Neural cell (in vitro differentiated cells): ENCODE results near the gene AEBP1. TPM values are rescaled to one million over a fixed set of nuclear protein-coding genes. Genes with fewer than 3 reads are reported as not detected.

Experiments used
- H2AFZ ChIP-seq: fragments of 200-600, 300-800 bp; sonication (generic), shearing (Covaris generic); 2 replicates; pipeline ENCODE4 v1.6.0; 2014; ENCODE audit warnings: low read depth, mild to moderate bottlenecking, antibody characterized with exemption, low read length, moderate library complexity
- H3F3A ChIP-seq: fragments of 200-600 bp; shearing (Covaris generic); 2 replicates; pipeline ENCODE4 v1.6.1; 2016; ENCODE audit warnings: mild to moderate bottlenecking, moderate library complexity, mixed read lengths, antibody characterized with exemption, low read length; ENCODE audit not compliant: insufficient read depth, poor library complexity, severe bottlenecking
- H3K27ac ChIP-seq: fragments of 200-600, 300-800 bp; sonication (generic), shearing (Covaris generic); 2 replicates; pipeline ENCODE4 v1.5.1; 2014; ENCODE audit warnings: mild to moderate bottlenecking, low read length, moderate library complexity
- H3K27me3 ChIP-seq: fragments of 300-800, 200-600 bp; sonication (generic), shearing (Covaris generic); 2 replicates; pipeline ENCODE4 v1.6.0; 2014; ENCODE audit warnings: mild to moderate bottlenecking, low read depth, low read length, moderate library complexity; ENCODE audit not compliant: insufficient read depth
- H3K36me3 ChIP-seq: fragments of 300-800, 200-600 bp; sonication (generic), shearing (Covaris generic); 2 replicates; pipeline ENCODE4 v1.5.1; 2014; ENCODE audit warnings: mild to moderate bottlenecking, antibody characterized with exemption, low read length, moderate library complexity; ENCODE audit not compliant: insufficient read depth
- H3K4me2 ChIP-seq: fragments of 300-800, 200-600 bp; sonication (generic), shearing (Covaris generic); 2 replicates; pipeline ENCODE4 v1.6.0; 2014; ENCODE audit warnings: mild to moderate bottlenecking, low read length
- H3K4me3 ChIP-seq: fragments of 300-800, 200-600 bp; sonication (generic), shearing (Covaris generic); 2 replicates; pipeline ENCODE4 v1.5.1; 2014; ENCODE audit warnings: mild to moderate bottlenecking, low read length, moderate library complexity
- H3K79me2 ChIP-seq: fragments of 200-600 bp; shearing (Covaris generic); replicated peaks from 2 replicates; pipeline ENCODE4 v1.6.0; 2014; ENCODE audit warnings: mild to moderate bottlenecking, low read length, moderate library complexity; ENCODE audit not compliant: insufficient read depth
- H3K9ac ChIP-seq: fragments of 300-800, 200-600 bp; sonication (generic), shearing (Covaris generic); 2 replicates; pipeline ENCODE4 v1.6.1; 2016; ENCODE audit warnings: mild to moderate bottlenecking, low read length, mixed read lengths
- H3K9me2 ChIP-seq: fragments of 200-600 bp; shearing (Covaris generic); 2 replicates; pipeline ENCODE4 v1.6.1; 2016; ENCODE audit warnings: mild to moderate bottlenecking, low read length, mixed read lengths; ENCODE audit not compliant: insufficient read depth
- H3K9me3 ChIP-seq: fragments of 200-600, 300-800 bp; sonication (generic), shearing (Covaris generic); 2 replicates; pipeline ENCODE4 v1.6.1; 2016; ENCODE audit warnings: mild to moderate bottlenecking, mixed run types, low read length, moderate library complexity, mixed read lengths
- H4K20me1 ChIP-seq: fragments of 200-600 bp; shearing (Covaris generic); 2 replicates; pipeline ENCODE4 v1.6.1; 2016; ENCODE audit warnings: mild to moderate bottlenecking, mixed run types; ENCODE audit not compliant: insufficient read depth
- EP300 ChIP-seq: fragments of 450-650 bp; conservative IDR thresholded peaks from 2 replicates; pipeline ENCODE4 v1.6.1; 2014; ENCODE audit warnings: antibody characterized with exemption, mild to moderate bottlenecking, moderate library complexity; ENCODE audit not compliant: poor library complexity, severe bottlenecking
- EZH2 ChIP-seq: fragments of 200-600, 300-800 bp; shearing (Covaris generic), sonication (generic); IDR thresholded peaks from 2 replicates; pipeline ENCODE4 v1.6.1; 2014; ENCODE audit warnings: antibody characterized with exemption, low read length, borderline replicate concordance, mild to moderate bottlenecking; ENCODE audit not compliant: insufficient read depth, poor library complexity, severe bottlenecking
- MXI1 ChIP-seq: fragments of 450-650 bp; conservative IDR thresholded peaks from 2 replicates; pipeline ENCODE4 v1.6.1; 2014; ENCODE audit warnings: antibody characterized with exemption, mild to moderate bottlenecking; ENCODE audit not compliant: poor library complexity, severe bottlenecking
- POLR2AphosphoS5 ChIP-seq: IDR thresholded peaks from 2 replicates; pipeline ENCODE4 v1.6.1; 2012
- RAD21 ChIP-seq: fragments of 450-650 bp; conservative IDR thresholded peaks from 2 replicates; pipeline ENCODE4 v1.6.1; 2014; ENCODE audit warnings: antibody characterized with exemption, mild to moderate bottlenecking, moderate library complexity
- SMC3 ChIP-seq: fragments of 450-650 bp; conservative IDR thresholded peaks from 2 replicates; pipeline ENCODE4 v1.6.1; 2014; ENCODE audit warnings: antibody characterized with exemption, mild to moderate bottlenecking, moderate library complexity; ENCODE audit not compliant: poor library complexity
- TAF1 ChIP-seq: IDR thresholded peaks from 2 replicates; pipeline ENCODE4 v1.6.1; 2012; ENCODE audit warnings: low read depth
- polyA plus RNA-seq: library from polyadenylated mRNA; depleted of rRNA; stranded (reverse); fragments of >200 nt; gene quantifications from 2 replicates; pipeline ENCODE4 v1.2.3, GENCODE V29; 2014
- TF ChIP-seq, protein P1 (sequence below): IDR thresholded peaks from 2 replicates; pipeline ENCODE4 v1.6.1; 2012; ENCODE audit warnings: borderline replicate concordance
- TF ChIP-seq, protein P2 (sequence below): fragments of 450-650 bp; IDR thresholded peaks from 2 replicates; pipeline ENCODE4 v1.5.1; 2014; ENCODE audit warnings: antibody characterized with exemption, mild to moderate bottlenecking, moderate library complexity; ENCODE audit not compliant: poor library complexity, severe bottlenecking

Gene AEBP1
- polyA plus RNA-seq, 1 donor from 2014 or later: 0.30 TPM

GRCh38 chr7:44080686-44081265, 23.4 kb upstream of the AEBP1 start:
- TF ChIP-seq, protein P1, sequence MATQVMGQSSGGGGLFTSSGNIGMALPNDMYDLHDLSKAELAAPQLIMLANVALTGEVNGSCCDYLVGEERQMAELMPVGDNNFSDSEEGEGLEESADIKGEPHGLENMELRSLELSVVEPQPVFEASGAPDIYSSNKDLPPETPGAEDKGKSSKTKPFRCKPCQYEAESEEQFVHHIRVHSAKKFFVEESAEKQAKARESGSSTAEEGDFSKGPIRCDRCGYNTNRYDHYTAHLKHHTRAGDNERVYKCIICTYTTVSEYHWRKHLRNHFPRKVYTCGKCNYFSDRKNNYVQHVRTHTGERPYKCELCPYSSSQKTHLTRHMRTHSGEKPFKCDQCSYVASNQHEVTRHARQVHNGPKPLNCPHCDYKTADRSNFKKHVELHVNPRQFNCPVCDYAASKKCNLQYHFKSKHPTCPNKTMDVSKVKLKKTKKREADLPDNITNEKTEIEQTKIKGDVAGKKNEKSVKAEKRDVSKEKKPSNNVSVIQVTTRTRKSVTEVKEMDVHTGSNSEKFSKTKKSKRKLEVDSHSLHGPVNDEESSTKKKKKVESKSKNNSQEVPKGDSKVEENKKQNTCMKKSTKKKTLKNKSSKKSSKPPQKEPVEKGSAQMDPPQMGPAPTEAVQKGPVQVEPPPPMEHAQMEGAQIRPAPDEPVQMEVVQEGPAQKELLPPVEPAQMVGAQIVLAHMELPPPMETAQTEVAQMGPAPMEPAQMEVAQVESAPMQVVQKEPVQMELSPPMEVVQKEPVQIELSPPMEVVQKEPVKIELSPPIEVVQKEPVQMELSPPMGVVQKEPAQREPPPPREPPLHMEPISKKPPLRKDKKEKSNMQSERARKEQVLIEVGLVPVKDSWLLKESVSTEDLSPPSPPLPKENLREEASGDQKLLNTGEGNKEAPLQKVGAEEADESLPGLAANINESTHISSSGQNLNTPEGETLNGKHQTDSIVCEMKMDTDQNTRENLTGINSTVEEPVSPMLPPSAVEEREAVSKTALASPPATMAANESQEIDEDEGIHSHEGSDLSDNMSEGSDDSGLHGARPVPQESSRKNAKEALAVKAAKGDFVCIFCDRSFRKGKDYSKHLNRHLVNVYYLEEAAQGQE: no peak
- TF ChIP-seq RAD21: no peak
- TF ChIP-seq EZH2: no peak
- TF ChIP-seq MXI1: no peak
- no peak for TF ChIP-seq SMC3
- no peak for TF ChIP-seq POLR2AphosphoS5
- TF ChIP-seq, protein P2, sequence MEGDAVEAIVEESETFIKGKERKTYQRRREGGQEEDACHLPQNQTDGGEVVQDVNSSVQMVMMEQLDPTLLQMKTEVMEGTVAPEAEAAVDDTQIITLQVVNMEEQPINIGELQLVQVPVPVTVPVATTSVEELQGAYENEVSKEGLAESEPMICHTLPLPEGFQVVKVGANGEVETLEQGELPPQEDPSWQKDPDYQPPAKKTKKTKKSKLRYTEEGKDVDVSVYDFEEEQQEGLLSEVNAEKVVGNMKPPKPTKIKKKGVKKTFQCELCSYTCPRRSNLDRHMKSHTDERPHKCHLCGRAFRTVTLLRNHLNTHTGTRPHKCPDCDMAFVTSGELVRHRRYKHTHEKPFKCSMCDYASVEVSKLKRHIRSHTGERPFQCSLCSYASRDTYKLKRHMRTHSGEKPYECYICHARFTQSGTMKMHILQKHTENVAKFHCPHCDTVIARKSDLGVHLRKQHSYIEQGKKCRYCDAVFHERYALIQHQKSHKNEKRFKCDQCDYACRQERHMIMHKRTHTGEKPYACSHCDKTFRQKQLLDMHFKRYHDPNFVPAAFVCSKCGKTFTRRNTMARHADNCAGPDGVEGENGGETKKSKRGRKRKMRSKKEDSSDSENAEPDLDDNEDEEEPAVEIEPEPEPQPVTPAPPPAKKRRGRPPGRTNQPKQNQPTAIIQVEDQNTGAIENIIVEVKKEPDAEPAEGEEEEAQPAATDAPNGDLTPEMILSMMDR: no peak
- no peak for TF ChIP-seq TAF1
- TF ChIP-seq EP300: no peak
- Histone ChIP-seq H3K27me3 (no peaks in the 10 kb centered on the region), H2AFZ (no peak overlapping the region), H3K4me3 (no peak overlapping the region), H3K4me2 (no peak overlapping the region), H3K9me3 (no peaks in the 10 kb centered on the region), H3K36me3 (no peaks in the 10 kb centered on the region), H3K27ac (no peak overlapping the region), H3K79me2 (peaks cover 3% of the 10 kb centered on the region), H4K20me1 (no peaks in the 10 kb centered on the region), H3F3A (no peaks in the 10 kb centered on the region), H3K9ac (no peak overlapping the region), H3K9me2 (no peaks in the 10 kb centered on the region)

GRCh38 chr7:44081266-44081748, 22.8 kb upstream of the AEBP1 start:
- Histone ChIP-seq H3K27ac (no peak overlapping the region), H3K79me2 (peaks cover 3% of the 10 kb centered on the region), H3K36me3 (no peaks in the 10 kb centered on the region), H3K9me3 (no peaks in the 10 kb centered on the region), H4K20me1 (no peaks in the 10 kb centered on the region), H3K9me2 (no peaks in the 10 kb centered on the region), H3K27me3 (no peaks in the 10 kb centered on the region), H3K9ac (no peak overlapping the region), H3K4me2 (no peak overlapping the region), H3F3A (no peaks in the 10 kb centered on the region), H3K4me3 (peak overlapping the region; percentile 97), H2AFZ (no peak overlapping the region)
- TF ChIP-seq EZH2: no peak
- TF ChIP-seq EP300: no peak
- TF ChIP-seq, protein P2: no peak
- no peak for TF ChIP-seq POLR2AphosphoS5
- no peak for TF ChIP-seq SMC3
- no peak for TF ChIP-seq RAD21
- no peak for TF ChIP-seq TAF1
- no peak for TF ChIP-seq MXI1
- TF ChIP-seq, protein P1: no peak
